ENCODE measurements around the gene NSUN4.

GRCh38 chr1:46309401-46310159 lies 31.0 kb upstream of the NSUN4 start:
- no peak for TF ChIP-seq POLR2A (IDR thresholded peaks at IDR 0.05; ENCODE audit: low read depth, low read length)
- TF ChIP-seq TAF1 (IDR thresholded peaks at IDR 0.05; ENCODE audit: borderline replicate concordance, low read depth, low read length) = no peak
